SK-N-DZ (cell line): ENCODE measurements around the gene MAT2A.

ENCODE experiments used
- small RNA-seq, 2 experiments: library from RNA; depleted of rRNA; stranded (forward); fragments of <200 nt; gene quantifications; one replicate each; pipeline ENCODE3, GENCODE V24; 2014

Gene MAT2A

Small RNAs within 50 kb of the gene (small RNA-seq; reads per million reads assigned to genes)
- gene RN7SL126P, result 0.05 to 0.35 reads per million in 2 experiments
